ENCODE data around the gene STING1. TPM values are rescaled to one million over a fixed set of nuclear protein-coding genes. Genes with fewer than 3 reads are reported as not detected.
"Not testable (repeated sequence)": the region's sequence is repeated elsewhere in the genome, so short reads cannot be mapped to it uniquely, and the experiment has no call there.

Gene STING1
- total and polyA plus RNA-seq, 2 donors from 2014 or later: 29.8 to 109 TPM

GRCh38 chr5:139526309-139527089, 43.9 kb upstream of the STING1 start:
- H3K4me1 ChIP-seq (ENCODE audit: control insufficient read depth in 2 of 3, insufficient read depth in 2 of 3, low read depth in 1 of 3, low read length in 3 of 3); H3K4me3 ChIP-seq (ENCODE audit: low read length in 3 of 3); H3K36me3 ChIP-seq (ENCODE audit: control insufficient read depth in 2 of 3, insufficient read depth in 3 of 3, low read length in 3 of 3); FAIRE-seq; H3K9me3 ChIP-seq (ENCODE audit: control insufficient read depth in 2 of 3, insufficient read depth in 1 of 3, low read length in 3 of 3); H3K27me3 ChIP-seq (ENCODE audit: control insufficient read depth, insufficient read depth, low read length); H3K9ac ChIP-seq (ENCODE audit: low read length in 3 of 3); intact Hi-C loops (cut with DNase I): not testable (repeated sequence)
- peak overlapping the region in 1 of 2 donors; percentile 57 for H3K27ac ChIP-seq (ENCODE audit: low read depth in 2 of 2, low read length in 2 of 2)
- peak in 4 of 5 donors; percentile 52 to 66 (median 56) for DNase-seq

- H3K4me1 ChIP-seq (ENCODE audit: control insufficient read depth in 2 of 3, insufficient read depth in 2 of 3, low read depth in 1 of 3, low read length in 3 of 3); intact Hi-C loops (cut with DNase I); H3K9me3 ChIP-seq (ENCODE audit: control insufficient read depth in 2 of 3, insufficient read depth in 1 of 3, low read length in 3 of 3); H3K4me3 ChIP-seq (ENCODE audit: low read length in 3 of 3); H3K36me3 ChIP-seq (ENCODE audit: control insufficient read depth in 2 of 3, insufficient read depth in 3 of 3, low read length in 3 of 3); FAIRE-seq; H3K27me3 ChIP-seq (ENCODE audit: control insufficient read depth, insufficient read depth, low read length); DNase-seq: not testable (repeated sequence)
- Histone ChIP-seq H3K27ac (ENCODE audit: low read depth in 2 of 2, low read length in 2 of 2) (peak overlapping the region; percentile 41 to 57), H3K9ac (ENCODE audit: low read length in 3 of 3) (peak overlapping the region in 1 of 3 donors; percentile 26)
Measured at GRCh38 chr5:139525586-139526308, 43.2 kb upstream of the STING1 start.

- Histone ChIP-seq H3K9ac (ENCODE audit: low read length in 3 of 3) (no peak overlapping the region), H3K36me3 (ENCODE audit: control insufficient read depth in 2 of 3, insufficient read depth in 3 of 3, low read length in 3 of 3) (no peaks in the 10 kb centered on the region), H3K27ac (ENCODE audit: low read depth in 2 of 2, low read length in 2 of 2) (peak overlapping the region; percentile 18 to 41), H3K4me1 (ENCODE audit: control insufficient read depth in 2 of 3, insufficient read depth in 2 of 3, low read depth in 1 of 3, low read length in 3 of 3) (no peaks in the 10 kb centered on the region), H3K27me3 (ENCODE audit: control insufficient read depth, insufficient read depth, low read length) (no peaks in the 10 kb centered on the region), H3K9me3 (ENCODE audit: control insufficient read depth in 2 of 3, insufficient read depth in 1 of 3, low read length in 3 of 3) (no peaks in the 10 kb centered on the region), H3K4me3 (ENCODE audit: low read length in 3 of 3) (no peak overlapping the region)
- intact Hi-C loops (cut with DNase I): no loop called here
- DNase-seq (no peak), FAIRE-seq (no peak)
- TF ChIP-seq CTCF (IDR thresholded peaks at IDR 0.05; ENCODE audit: borderline replicate concordance, extremely low read depth, insufficient read depth): no peak
Measured at GRCh38 chr5:139524940-139525585, 42.5 kb upstream of the STING1 start.

GRCh38 chr5:139524446-139524845, 41.9 kb upstream of the STING1 start:
- H3K36me3 ChIP-seq (ENCODE audit: control insufficient read depth in 2 of 3, insufficient read depth in 3 of 3, low read length in 3 of 3): no peaks in the 10 kb centered on the region
- H3K4me1 ChIP-seq (ENCODE audit: control insufficient read depth in 2 of 3, insufficient read depth in 2 of 3, low read depth in 1 of 3, low read length in 3 of 3): no peaks in the 10 kb centered on the region
- FAIRE-seq (no peak), DNase-seq (no peak)
- intact Hi-C loops (cut with DNase I): no loop called here
- no peaks in the 10 kb centered on the region for H3K9me3 ChIP-seq (ENCODE audit: control insufficient read depth in 2 of 3, insufficient read depth in 1 of 3, low read length in 3 of 3)
- H3K9ac ChIP-seq (ENCODE audit: low read length in 3 of 3): no peak overlapping the region
- H3K4me3 ChIP-seq (ENCODE audit: low read length in 3 of 3): no peak overlapping the region
- no peak overlapping the region for H3K27ac ChIP-seq (ENCODE audit: low read depth in 2 of 2, low read length in 2 of 2)
- no peak for TF ChIP-seq CTCF (IDR thresholded peaks at IDR 0.05; ENCODE audit: borderline replicate concordance, extremely low read depth, insufficient read depth)
- no peaks in the 10 kb centered on the region for H3K27me3 ChIP-seq (ENCODE audit: control insufficient read depth, insufficient read depth, low read length)
